Ovary (tissue), 9 donors: Measurements from ENCODE around the gene RBM45. TPM values are rescaled to one million over a fixed set of nuclear protein-coding genes. Genes with fewer than 3 reads are reported as not detected.

Experiments used
- DNase-seq, 5 donors: peaks; one replicate each; pipeline ENCODE4 v3.0.0-alpha.2; 2019 to 2020
- H3K27ac ChIP-seq, 2 donors: fragments of 200-600 bp; one replicate each; pipeline versions ENCODE4 v1.5.1 to v1.8.0; 2019 to 2022
- H3K27me3 ChIP-seq: fragments of 200-600 bp; one replicate; pipeline ENCODE4 v1.8.0; 2022
- H3K36me3 ChIP-seq: fragments of 200-600 bp; sonication (generic); one replicate; pipeline ENCODE4 v1.5.1; 2019
- H3K4me1 ChIP-seq: one replicate; pipeline ENCODE4 v1.8.1; 2013; ENCODE audit warnings: mild to moderate bottlenecking, moderate library complexity; ENCODE audit not compliant: insufficient read depth
- H3K4me3 ChIP-seq: fragments of 200-600 bp; sonication (generic); one replicate; pipeline ENCODE4 v1.5.1; 2017
- H3K9me3 ChIP-seq, 2 donors: fragments of 200-600 bp in 1 of 2; sonication (generic) in 1 of 2; one replicate each; pipeline versions ENCODE4 v1.5.1 to v1.8.1; 2013 to 2019; ENCODE audit warnings: mild to moderate bottlenecking in 1 of 2, moderate library complexity in 1 of 2
- EP300 ChIP-seq: sonication (generic); formaldehyde crosslinking; IDR thresholded peaks from one replicate; pipeline ENCODE4 v1.6.1; 2017; ENCODE audit warnings: antibody characterized with exemption
- POLR2A ChIP-seq: fragments of 450-650 bp; IDR thresholded peaks from one replicate; pipeline ENCODE4 v1.6.1; 2017; ENCODE audit warnings: antibody characterized with exemption, mild to moderate bottlenecking, moderate library complexity
- WGBS, 3 donors: extraction: QIAGEN DNeasy Blood & Tissue Kit in 1 of 3; methylation state at CpG; one replicate each; pipeline versions ENCODE4 v1.1.5 to v1.1.7; 2013 to 2017; 5-methylcytosine and 5-hydroxymethylcytosine counted together
- intact Hi-C, 4 donors: fragments of 100-400 bp; cut with DNase I; formaldehyde crosslinking; loops; one replicate each; pipeline versions ENCODE4 v1.11.0 to v1.15.1; 2022 to 2023
- polyA plus RNA-seq, 2 donors: library from polyadenylated mRNA; stranded (reverse); fragments of 200-250 nt in 1 of 2; fragments of 350-450 nt in 1 of 2; fragmentation: Illumina TruSeq in 1 of 2; extraction: RNeasy Lipid Tissue Mini Kit (QIAGEN cat#74804) in 1 of 2; gene quantifications; one replicate each; pipeline ENCODE4 v1.2.3, GENCODE V29; 2013 to 2014
- small RNA-seq: library from RNA; depleted of rRNA; stranded (forward); fragments of <200 nt; gene quantifications from one replicate; pipeline ENCODE3, GENCODE V24; 2016
- total RNA-seq, 7 donors: library from RNA; depleted of rRNA in 2 of 7; stranded (reverse); fragments of >200 nt in 2 of 7; fragmentation: NEBNext Ultra II Directional in 3 of 7; extraction: Animal tissue kit (Norgen Biotek cat#: 25700) in 3 of 7; gene quantifications; one replicate each; pipeline versions ENCODE4 v1.1.0 to v1.2.4, GENCODE V29; 2016 to 2023
- TF ChIP-seq, protein P1 (sequence below), 3 donors: fragments of 450-650 bp in 2 of 3; fragments of 200-600 bp in 1 of 3; IDR thresholded peaks; one replicate each; pipeline versions ENCODE4 v1.5.1 to v1.8.0; 2016 to 2022; ENCODE audit warnings: antibody characterized with exemption in 3 of 3, mild to moderate bottlenecking in 1 of 3
- donor health status: DM: no; HTN: no; CAD: no; lungs with moderate emphysema.
- donor health status: DM: no; HTN: no; CAD: no.
- donor health status: Bipolar disorder and iron deficiency.
- donor health status: DM: yes; HTN: yes; CAD: no.
- donor health status: DM: no; HTN: no; CAD: no.
- donor health status: DM: yes; HTN: yes; CAD: no.

RBM45 gene
- total and polyA plus RNA-seq, 9 donors = 5.6 to 15.0 (median 8.3) TPM

DNA sequence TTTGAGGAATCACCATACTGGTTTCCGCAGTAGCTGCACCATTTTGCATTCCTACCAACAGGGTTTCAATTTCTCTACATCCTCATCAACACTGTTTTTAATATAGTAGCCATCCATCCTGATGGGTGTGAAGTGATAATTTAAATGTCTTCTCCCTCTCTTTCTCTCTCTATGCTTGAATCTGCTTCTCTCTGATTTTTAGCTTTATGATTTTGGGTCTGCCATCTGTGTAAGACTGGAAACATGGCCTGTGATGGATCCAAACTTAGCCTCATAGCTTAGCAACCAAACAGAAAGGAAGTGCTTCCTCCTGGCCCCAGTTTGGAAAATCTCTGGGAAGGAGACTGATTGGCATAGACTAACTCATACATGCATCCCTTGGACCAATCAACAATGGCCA, 48.4 kb downstream of the RBM45 start:
- H3K27me3 ChIP-seq = no peaks in the 10 kb centered on the region
- H3K27ac ChIP-seq = no peak overlapping the region
- no peak for DNase-seq
- no peak overlapping the region for H3K4me3 ChIP-seq
- intact Hi-C loops = no loop called here
- H3K4me1 ChIP-seq = no peaks in the 10 kb centered on the region
- no peaks in the 10 kb centered on the region for H3K9me3 ChIP-seq
- no peaks in the 10 kb centered on the region for H3K36me3 ChIP-seq
- WGBS, 3 donors = 98 to 100% (median 98%) methylated on average over 1 of the region's 1 CpG
- TF ChIP-seq, protein P1, sequence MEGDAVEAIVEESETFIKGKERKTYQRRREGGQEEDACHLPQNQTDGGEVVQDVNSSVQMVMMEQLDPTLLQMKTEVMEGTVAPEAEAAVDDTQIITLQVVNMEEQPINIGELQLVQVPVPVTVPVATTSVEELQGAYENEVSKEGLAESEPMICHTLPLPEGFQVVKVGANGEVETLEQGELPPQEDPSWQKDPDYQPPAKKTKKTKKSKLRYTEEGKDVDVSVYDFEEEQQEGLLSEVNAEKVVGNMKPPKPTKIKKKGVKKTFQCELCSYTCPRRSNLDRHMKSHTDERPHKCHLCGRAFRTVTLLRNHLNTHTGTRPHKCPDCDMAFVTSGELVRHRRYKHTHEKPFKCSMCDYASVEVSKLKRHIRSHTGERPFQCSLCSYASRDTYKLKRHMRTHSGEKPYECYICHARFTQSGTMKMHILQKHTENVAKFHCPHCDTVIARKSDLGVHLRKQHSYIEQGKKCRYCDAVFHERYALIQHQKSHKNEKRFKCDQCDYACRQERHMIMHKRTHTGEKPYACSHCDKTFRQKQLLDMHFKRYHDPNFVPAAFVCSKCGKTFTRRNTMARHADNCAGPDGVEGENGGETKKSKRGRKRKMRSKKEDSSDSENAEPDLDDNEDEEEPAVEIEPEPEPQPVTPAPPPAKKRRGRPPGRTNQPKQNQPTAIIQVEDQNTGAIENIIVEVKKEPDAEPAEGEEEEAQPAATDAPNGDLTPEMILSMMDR (IDR thresholded peaks at IDR 0.05) = no peak
- TF ChIP-seq POLR2A (no peak), EP300 (no peak)

DNA sequence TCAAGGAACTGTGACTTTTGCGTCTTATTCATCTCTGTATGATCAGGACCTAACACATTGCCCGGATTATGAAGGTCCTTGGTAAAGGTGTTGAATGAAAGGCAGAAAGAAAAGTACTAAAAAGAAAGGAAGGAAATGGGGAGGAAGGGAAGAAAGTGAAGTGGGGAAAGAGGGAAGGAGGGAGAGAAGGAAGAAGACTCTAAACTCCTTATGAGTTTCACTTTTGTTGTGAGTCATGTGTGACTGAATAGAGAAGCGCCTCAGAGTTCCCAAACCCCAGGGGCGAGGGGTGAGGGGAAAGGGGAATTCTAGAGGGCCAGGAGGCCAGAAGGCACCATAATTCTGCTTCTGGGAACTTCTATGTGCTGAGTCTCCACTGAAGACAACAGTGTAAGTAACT, 51.2 kb downstream of the RBM45 start:
- no peak for DNase-seq

DNA sequence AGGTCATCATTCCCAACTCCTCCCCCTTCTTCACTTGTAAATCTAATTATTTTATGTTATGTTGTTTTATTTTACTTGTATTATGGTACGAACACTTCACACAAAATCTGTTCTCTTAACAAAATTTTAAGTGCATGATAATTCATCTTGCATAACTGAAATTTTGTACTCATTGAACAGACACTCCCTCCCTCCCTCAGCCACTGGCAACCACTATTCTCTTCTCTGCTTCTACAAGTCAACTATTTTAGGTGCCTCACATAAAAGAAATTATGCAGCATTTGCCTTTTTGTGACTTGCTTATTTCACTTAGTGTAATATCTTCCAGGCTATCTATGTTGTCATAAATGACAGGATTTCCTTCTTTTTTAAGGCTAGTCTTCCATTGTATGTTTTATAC, 51.7 kb downstream of the RBM45 start:
- Histone ChIP-seq H3K4me1 (no peaks in the 10 kb centered on the region), H3K4me3 (no peak overlapping the region), H3K27ac (no peak overlapping the region), H3K36me3 (no peaks in the 10 kb centered on the region), H3K27me3 (no peaks in the 10 kb centered on the region), H3K9me3 (no peaks in the 10 kb centered on the region)
- intact Hi-C loops = no loop called here
- DNase-seq = no peak
- TF ChIP-seq, protein P1 (IDR thresholded peaks at IDR 0.05) = no peak
- TF ChIP-seq EP300 = no peak
- TF ChIP-seq POLR2A = no peak
- 0 to 36% (median 0%) methylated on average over 1 of the region's 1 CpG for WGBS, 3 donors

More for the DNA sequence above, 51.2 kb downstream of the RBM45 start:
- 66 to 75% (median 70%) methylated on average over 4 of the region's 4 CpGs for WGBS, 3 donors
- Histone ChIP-seq H3K9me3 (no peaks in the 10 kb centered on the region), H3K27ac (no peak overlapping the region), H3K36me3 (no peaks in the 10 kb centered on the region), H3K4me1 (no peaks in the 10 kb centered on the region), H3K27me3 (no peaks in the 10 kb centered on the region), H3K4me3 (no peak overlapping the region)
- intact Hi-C loops = no loop called here
- TF ChIP-seq EP300 = no peak

DNA sequence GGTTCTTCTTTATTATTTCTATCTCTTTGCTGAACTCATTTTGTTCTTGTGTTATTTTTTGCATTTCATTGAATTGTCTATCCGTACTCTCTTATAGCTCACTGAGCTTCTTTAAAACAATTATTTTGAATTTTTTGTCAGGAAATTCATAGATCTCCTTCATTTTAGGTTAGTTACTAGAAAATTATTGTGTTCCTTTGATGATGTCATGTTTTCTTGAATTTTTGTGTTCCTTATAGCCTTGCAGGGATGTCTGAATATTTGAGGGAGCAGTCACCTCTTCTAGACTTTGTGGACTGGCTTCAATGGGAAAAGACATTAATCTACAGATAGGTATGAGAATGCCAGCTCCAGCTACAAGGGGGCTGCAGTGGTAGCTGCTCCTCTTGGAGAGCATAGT, 61.4 kb downstream of the RBM45 start:
- 95 to 96% (median 95%) methylated on average over 1 of the region's 1 CpG for WGBS, 3 donors
- TF ChIP-seq, protein P1 (IDR thresholded peaks at IDR 0.05) = no peak
- no peak for TF ChIP-seq POLR2A
- TF ChIP-seq EP300 = no peak
- H3K27ac ChIP-seq = no peak overlapping the region
- no peak overlapping the region for H3K4me3 ChIP-seq
- intact Hi-C loops = no loop called here
- H3K27me3 ChIP-seq = no peaks in the 10 kb centered on the region
- H3K36me3 ChIP-seq = no peaks in the 10 kb centered on the region
- no peak for DNase-seq
- peaks cover 0 to 4% of the 10 kb centered on the region in 2 donors for H3K9me3 ChIP-seq
- no peaks in the 10 kb centered on the region for H3K4me1 ChIP-seq

DNA sequence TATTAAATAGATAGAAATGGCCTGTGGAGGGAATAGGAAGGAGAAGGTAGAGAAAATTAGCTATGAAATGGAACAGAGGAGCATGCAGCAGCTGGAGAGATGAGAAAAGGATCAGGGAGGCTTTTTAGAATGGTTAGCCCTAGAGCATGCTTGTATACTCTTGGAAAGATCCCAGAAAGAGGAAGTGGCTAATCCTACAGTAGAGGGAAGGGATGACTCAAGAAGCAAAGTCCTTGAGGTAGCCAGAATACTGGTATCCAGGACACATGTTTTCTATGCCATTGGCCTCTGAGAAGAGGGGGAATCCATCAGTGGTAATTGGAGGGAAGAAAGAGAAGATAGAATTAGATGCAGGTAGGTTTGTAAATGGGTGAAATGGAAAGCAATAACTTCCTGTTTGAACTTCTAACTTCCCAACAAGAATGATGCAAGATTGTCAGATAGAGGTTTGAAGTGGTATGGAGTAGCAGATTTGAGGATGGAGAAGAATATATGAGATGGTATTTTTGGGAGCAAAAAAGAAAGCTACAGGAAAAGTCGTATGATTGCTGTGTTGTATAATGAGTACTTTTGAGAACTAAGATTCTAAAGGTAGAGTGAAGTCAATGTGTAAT, 64.9 kb downstream of the RBM45 start:
- WGBS, 3 donors = 76 to 83% (median 79%) methylated on average over 1 of the region's 1 CpG
- H3K4me3 ChIP-seq = no peak overlapping the region
- TF ChIP-seq, protein P1 (IDR thresholded peaks at IDR 0.05) = no peak
- TF ChIP-seq EP300 (no peak), POLR2A (no peak)
- peaks cover 0 to 4% of the 10 kb centered on the region in 2 donors for H3K9me3 ChIP-seq
- no peak overlapping the region for H3K27ac ChIP-seq
- no peaks in the 10 kb centered on the region for H3K4me1 ChIP-seq
- H3K36me3 ChIP-seq = no peaks in the 10 kb centered on the region
- H3K27me3 ChIP-seq = no peaks in the 10 kb centered on the region
- DNase-seq = no peak
- intact Hi-C loops = no loop called here

Small RNAs within 50 kb of the gene (small RNA-seq; reads per million reads assigned to genes)
- not detected for gene AC011998.1
- not detected for gene RNU5E-9P

Other genes with a start within 250 kb of the RBM45 start
- 1 to 10 TPM in 2 of 7 donors, under 1 TPM in 4, not detected in 1; 0.32 to 2.0 (median 0.65) TPM for gene PDE11A, start 39.7 kb upstream of the RBM45 start, total RNA-seq
- gene PDE11A, start 39.7 kb upstream of the RBM45 start, polyA plus RNA-seq = under 1 TPM; 0.15 to 0.47 TPM
- 1 to 10 TPM in 6 of 7 donors, under 1 TPM in 1; 0.60 to 5.2 (median 1.7) TPM for gene OSBPL6, start 82.1 kb downstream of the RBM45 start, total RNA-seq
- 1 to 10 TPM in 1 of 2 donors, under 1 TPM in 1; 0.67 to 7.4 TPM for gene OSBPL6, start 82.1 kb downstream of the RBM45 start, polyA plus RNA-seq